ENCODE measurements around the gene SPATS2L.

The SPATS2L gene

DNA sequence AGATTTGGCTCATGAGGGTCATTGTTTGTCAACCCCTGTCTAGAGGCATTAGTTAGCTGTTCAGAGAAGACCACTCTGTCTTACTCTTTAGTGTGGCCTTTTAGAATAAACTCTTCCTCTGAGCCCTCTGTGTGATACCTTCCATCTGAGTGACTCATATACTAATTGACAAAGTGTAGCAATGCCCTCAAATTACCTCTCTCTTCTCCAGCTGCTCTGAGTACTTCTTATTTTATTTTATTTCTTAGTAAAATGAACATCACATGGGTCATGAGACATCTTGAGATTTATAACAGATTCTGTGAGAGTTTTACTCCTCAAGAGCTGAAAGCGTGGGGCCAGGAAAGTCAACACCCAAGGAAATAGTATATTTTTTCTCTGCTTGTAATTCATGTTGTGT lies 136.0 kb downstream of the SPATS2L start:
- DNase-seq (ENCODE audit: low read depth in 2 of 2) = no peak

DNA sequence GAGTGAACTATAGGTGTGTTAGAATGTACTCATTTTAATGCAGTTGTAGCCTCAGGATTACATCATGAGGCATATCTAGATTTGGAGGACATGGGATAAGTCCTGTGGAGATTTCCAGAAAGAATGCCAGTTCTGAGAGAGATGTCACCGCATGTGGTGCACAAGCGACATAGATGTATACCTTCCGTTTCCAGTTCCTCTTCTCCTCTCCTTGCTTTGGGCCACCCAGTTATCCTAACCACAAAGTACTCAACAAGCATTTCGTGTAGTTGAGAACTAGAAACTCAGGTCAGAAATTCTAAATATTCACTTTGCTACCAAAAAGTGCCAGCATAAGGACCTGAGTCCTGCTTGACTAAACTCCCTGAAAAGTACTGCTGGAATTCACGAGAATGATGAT lies 136.9 kb downstream of the SPATS2L start:
- no peak for DNase-seq (ENCODE audit: low read depth in 2 of 2)

DNA sequence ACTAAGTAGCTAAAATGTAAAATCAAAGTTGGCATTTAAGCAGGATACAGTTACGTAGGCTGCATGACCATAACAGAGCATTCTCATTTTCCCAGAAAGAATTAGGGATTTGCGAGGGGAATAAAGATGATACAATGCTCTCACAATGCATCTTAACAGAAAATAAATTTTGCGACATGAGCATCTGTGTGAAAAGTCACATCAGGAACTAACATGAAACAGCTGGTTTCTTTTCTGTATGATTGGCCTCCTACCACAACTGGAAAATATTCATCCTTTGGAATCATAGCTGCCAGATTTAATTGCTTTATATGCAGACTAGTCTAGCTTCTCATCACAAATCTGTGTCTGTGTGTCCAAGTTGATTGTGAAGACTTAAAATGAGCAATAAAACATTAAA lies 137.4 kb downstream of the SPATS2L start:
- no peak for DNase-seq (ENCODE audit: low read depth in 2 of 2)

DNA sequence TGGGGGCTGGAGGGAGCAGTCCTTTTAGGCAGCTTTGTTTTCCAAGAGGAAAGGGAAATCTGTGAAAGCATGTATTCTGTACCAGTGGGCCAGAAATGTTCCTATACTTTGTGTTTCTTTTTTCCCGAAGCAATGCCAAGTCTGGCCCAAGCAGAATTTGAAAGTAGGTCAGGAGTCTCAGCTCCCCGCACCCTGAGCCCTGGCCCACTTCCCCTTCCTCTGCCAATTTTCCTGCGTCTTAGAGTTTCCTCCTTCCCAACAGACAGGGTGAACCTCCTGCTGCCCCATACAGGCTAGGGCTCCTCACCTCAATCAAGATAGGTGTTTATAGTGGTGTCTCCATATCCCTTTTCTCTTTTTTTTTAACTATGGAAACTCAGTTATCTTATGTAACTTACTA lies 138.0 kb downstream of the SPATS2L start:
- no peak for DNase-seq (ENCODE audit: low read depth in 2 of 2)

DNA sequence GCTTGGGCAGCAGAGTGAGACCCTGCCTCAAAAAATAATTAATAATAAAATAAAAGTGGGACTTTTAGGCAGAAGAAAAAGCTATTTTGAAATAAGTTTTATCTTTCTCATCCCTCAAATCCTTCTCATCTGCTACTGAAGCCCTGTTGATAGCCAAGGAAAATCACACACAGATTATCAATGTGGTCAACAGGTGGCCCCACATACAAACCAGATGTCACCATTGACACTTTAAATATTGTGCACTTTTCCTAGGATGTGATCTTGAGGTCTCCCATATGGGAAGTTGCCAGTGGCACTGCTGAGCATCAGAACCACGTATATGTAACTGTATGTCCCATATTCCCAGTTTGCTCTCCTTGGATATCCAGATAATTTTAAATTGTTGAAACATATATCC lies 138.8 kb downstream of the SPATS2L start:
- DNase-seq (ENCODE audit: low read depth in 2 of 2) = no peak

DNA sequence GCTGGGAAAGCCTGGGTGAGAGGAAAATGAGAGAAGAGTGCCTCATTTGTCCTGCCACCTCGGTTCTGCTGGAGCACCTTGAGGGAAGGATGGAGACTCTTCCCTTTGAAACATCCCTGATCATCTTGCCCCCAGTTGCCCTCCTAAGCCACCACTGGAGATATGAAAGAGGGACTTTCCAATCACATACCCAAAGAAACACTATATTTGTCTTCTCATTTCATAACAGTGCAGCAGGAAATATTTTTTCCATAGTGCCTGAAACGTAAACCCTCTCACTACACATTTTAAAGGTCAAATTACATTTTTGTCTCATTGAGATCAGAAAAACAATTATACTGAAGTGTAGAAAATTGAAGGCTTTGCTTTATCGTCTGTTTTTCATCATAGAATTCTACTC lies 140.1 kb downstream of the SPATS2L start:
- DNase-seq (ENCODE audit: low read depth in 2 of 2) = no peak

DNA sequence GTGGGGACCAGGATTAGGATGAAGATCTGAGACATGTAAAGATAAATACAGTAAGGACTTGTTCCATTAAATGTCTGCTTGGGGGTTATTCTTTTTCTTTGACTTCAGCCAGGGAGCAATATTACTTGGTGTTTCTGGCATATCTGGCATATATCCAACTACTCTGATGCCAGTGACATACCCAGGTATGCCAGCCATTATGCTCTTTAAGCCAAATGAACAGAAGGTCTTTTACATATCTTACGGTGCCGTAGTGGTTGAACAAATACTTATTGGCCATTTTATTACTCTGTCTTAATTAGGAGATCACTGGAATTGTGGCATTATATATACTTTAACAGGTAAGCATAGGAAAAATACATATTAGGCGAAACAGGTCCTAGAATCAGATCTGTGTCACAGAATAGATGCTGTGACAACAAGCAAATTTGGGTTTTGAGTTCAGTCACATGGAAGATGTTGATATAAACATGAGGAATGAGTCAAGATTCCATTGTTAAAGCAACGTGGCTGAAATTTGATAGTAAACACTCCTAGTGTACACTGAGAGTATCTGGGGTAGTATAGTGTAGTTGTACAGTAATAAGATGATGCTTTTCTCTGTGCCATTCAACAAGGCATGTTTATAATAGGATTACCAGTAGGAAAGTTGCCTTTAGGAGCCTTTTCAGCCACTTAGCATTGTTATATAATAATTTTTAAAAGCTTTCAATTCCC lies 140.8 kb downstream of the SPATS2L start:
- no peak for DNase-seq (ENCODE audit: low read depth in 2 of 2)

DNA sequence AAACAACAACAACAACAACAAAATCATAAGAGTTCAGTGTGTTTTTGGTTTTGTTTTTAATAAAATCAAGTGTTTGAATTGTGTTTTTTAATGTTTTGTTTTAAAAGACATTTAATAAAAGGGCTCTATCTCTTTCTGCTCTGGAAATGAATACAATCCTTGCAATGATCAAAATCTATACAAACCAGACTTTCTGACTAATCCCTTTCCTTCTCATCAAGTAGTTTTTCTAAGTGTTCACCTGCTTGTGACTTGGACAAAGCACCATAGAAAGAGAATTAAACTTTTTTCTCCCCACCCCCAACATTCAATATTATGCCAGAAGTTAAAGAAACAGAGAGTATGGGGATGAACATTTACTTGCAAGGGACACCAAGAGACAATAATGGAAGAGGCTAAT lies 142.0 kb downstream of the SPATS2L start:
- DNase-seq (ENCODE audit: low read depth in 2 of 2) = no peak

DNA sequence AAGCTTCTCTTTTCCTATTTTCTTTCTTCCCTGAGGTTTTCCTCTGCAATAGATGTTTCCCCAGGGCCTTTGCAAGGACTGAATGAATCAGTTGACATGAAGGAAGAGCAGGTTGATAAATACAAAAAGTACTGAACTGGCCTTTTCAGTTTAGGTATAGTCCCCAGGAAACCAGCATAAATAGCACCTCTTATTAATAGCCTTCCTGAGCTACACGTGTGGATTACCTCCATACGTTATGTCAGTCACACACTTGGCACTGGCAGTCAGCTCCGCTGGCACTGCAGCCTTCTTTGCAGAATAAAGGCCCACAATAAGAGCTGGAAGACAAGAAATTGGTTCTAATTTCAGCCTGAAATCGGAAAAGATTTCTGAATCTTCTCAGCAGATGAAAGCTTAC lies 142.7 kb downstream of the SPATS2L start:
- DNase-seq (ENCODE audit: low read depth in 2 of 2) = no peak

DNA sequence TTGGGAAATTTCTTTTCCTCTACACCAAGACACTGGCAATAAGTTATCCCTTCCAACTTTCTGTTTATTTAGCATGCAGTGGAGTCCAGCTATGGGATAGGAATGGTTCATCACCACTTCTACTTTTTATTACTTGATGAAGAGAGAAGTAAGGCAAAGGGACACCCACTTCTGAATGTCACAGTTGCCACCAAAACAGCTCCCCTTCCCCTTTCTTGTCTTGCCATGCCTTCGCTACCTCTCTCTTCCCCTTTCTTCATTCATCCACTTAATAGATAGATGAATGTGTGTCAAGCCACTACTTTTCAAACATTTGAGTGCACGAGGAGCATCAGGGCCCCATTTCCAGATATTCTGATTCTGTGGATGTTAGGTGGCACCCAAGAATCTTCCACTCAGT lies 143.8 kb downstream of the SPATS2L start:
- no peak for DNase-seq (ENCODE audit: low read depth in 2 of 2)

DNA sequence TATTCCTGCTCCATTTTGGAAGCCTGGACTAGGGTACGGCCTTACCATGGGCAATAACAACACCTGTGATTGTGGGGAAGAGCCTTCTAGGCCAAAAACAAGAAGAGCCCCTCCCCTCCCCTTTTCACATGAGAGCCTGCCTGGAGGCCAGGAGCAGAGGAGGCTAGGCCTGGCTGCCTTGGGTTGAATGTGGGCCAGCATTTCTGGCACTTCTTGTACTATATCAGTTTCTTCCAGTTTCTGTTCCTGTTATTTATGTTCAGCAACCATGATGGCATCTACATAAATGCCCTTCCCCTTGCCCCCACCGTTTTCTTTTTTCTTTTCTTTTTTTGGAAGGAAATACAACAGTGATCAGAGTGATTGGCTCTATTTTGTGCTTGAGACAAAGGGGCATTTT lies 145.0 kb downstream of the SPATS2L start:
- DNase-seq (ENCODE audit: low read depth in 2 of 2) = no peak

DNA sequence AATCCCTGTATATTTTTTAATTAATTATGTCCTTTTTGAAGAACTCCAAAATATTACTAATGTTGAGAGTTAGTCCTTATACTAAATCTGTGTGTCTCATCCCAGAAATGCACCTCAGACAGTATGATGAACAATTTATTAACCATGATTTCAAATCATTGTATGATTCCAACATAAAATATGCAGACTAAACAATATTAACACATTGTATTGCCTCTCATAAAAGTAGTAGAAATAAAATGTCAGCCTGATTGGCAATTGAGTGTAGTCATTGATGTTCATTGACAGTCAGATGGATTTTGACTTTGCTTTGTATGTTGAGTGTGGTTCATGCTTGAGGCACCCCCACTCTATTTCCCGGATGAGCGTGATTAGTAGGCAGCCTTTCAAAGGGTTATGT lies 145.9 kb downstream of the SPATS2L start:
- no peak for DNase-seq (ENCODE audit: low read depth in 2 of 2)

DNA sequence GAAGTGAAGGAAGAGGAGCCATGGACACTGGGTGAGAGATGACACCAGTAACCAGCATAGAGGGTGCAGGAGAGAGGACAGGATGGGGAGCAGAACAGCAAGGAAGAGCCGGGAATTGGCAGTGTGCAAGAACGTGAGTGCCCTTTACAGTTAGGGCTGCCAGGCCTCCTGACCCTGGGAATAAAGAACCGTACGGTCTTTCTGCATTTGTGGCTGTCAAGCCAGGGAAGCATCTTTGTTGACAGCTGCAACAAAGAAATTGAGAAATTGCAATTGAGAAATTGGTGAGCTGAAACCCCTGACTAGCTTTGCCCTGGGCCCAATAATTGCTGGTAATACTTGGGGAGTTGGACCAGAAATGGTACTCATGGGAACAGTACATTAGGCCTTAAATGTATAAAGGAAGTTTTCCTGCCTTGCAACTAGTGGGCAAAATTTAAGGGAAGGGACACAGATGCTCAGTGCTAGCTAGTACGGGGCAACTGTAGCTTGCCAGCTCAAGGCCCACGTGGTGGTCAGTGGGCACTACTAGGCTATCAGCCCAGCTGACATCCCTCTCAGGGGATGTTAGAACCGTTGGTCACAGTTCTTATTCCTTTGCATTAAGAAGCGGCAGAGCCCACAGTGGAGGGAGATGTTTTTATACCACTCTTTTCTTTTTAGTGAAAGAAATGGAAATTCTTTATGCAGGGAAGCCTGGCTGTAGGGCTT lies 146.8 kb downstream of the SPATS2L start:
- no peak for DNase-seq (ENCODE audit: low read depth in 2 of 2)

DNA sequence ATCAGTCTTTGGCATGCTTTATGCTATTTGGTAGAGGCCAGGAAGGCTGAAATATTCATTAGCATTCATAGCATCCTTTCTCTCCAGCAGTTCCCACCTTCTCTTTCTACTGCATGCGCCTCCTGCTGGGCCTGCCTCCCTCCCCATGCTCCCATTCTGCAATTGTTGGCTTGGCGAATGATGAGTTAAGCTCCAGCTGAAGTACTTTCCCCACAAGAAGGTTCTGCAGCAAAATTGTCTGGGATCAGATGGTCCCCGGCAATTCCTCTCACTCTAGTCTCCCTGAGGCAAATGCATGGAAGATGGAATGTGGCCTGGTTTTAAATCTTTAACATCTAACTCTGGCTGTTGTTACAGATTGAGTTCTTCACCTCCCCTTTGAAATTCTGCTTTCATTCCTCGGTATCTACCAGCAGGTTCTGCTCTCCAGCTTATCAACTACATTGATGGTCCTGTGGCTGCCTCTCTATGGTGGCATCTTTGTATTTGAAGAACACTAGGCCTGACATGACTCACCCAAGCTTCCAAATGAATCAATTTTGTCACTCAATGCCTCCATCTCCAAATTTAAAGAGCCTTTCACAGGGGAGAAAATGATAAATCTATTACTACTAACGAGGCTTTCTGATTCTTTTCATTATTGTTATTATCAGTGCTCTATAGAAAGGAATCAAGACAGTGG lies 147.5 kb downstream of the SPATS2L start:
- DNase-seq (ENCODE audit: low read depth in 2 of 2) = no peak

DNA sequence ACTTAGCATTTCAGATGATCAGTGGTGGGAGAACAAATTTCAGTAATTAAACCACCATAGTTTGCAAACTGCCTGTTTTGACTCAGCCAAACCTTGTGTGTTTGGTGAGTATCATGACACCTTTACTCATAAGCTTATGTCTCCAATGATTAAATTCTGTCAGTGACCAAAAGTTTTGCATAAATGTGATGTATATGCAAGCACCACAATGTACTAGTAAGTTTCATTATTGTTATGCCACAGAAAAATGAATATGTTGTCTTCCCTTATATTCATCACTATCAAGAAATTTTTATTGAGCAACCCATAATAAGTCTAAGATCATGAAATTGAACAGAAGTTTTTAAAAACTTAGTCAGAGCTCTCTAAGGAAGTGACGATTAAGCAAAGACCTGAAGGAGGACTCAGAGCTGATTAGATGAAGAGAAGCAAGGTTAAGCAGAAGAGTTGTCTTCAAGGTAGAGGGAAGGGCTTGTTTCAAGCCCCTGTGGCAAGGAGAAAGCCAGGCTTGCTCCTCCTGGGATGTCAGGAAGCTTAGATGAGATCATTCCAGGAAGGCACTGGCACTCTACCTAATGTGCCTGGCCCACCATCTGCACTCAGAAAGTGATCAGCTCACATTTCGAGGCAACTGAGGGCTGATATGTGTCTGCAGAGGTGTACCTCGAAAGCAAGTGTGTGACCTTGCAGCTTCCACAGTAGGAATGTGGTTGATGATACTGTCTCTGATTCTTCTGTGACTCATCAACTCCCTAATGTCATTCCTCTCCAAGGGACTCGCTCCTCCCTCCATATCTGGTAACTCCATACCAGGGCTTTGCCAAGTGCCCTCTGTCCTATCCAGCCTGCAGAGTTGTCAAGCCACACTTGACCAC lies 148.7 kb downstream of the SPATS2L start:
- DNase-seq (ENCODE audit: low read depth in 2 of 2) = no peak

DNA sequence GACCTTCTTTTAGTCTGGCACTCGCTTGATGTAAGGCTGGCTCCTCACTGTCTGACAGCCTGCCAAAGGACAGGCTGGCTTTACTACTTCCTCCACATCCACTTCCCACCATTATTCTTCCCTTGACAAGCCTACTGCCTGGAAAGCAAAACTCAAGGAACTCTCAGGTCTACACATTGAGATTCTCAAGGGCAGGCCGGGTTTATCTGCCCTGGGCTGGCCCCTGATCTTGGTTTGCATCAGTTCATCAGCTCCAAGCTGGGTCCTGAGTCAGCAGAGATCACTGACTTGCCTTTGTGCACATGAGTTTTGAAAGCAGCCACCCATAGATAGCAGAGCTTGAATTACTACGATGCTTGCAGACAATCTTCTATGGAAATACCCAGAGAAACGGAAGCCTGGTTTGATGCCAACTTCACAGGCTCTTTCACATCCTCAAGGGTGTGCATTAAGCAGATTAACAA lies 149.5 kb downstream of the SPATS2L start:
- DNase-seq (ENCODE audit: low read depth in 2 of 2) = no peak

DNA sequence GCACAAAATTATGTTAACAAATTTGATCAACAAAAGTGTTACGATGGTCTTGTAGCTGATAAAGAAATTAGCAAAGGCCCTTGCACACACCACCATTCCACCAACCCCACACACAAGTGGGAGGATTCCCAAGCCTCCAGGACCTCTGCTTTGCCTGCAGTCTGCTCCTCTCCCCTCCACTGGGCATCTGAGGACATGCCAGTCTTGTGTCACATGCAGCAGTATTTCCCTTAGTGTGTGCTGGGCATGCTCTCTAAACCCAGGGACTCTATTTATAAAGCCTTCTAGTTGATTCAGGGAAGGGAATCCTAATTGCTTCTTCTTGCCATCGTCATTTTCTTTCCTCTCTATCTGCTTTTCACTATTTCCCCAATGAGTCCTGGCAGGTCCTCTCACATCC lies 150.1 kb downstream of the SPATS2L start:
- no peak for DNase-seq (ENCODE audit: low read depth in 2 of 2)

DNA sequence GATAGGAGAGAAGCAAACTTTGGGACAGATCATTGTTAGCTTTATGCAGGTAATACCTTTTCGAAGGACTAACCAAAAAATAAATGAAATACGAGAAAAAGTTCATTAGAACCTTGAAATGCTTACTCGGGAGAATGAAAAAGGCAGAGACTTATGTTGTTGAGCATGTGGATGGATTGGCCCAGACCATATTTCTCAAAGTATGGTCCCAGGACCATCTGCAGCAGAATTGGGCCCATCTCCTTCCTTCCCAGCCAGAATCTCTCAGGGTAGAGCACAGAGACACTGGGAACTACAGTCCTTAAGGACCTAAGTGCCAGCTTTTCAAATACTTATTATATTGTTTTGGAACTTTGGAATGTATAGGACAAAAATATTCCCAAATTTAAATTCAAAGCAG lies 152.6 kb downstream of the SPATS2L start:
- no peak for DNase-seq (ENCODE audit: low read depth in 2 of 2)

DNA sequence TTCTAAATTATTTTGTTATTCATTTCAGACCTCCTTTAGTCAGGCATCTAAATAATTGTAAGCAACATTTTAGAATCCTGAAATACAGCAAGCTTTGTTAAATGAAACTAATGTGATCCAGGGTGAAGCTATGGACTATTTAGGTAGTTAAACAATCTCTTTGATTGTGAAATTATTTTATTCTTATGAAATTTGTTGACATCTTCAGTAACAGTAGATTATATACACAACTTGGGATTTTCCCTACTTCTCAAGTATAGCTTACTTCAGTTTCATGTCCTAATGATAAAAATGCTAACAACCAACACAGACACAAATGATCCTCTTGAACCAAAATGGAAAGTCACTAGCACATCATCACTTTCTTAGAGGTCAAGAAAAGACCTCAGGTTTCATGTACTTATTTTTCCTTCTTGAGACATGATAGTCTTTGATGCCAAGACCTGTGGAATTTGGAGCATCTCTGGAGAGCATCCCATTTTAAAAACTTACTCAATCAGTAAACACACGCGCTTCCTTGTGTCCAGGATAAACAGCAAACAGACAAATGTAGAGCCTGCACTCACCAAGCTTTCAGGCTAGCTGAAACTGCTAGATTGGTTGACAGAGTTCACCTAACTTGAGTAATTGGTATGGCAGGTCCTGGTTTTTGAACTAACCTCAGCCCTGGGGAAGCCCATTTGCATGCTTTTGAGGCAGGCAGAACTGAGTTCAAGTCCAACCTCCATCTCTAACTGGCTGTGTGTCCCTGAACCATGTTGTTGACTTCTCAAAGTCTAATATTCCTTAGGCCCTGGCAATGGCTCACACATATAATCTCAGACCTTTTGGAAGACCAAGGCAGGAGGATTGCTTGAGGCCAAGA lies 155.6 kb downstream of the SPATS2L start:
- no peak for DNase-seq (ENCODE audit: low read depth in 2 of 2)

DNA sequence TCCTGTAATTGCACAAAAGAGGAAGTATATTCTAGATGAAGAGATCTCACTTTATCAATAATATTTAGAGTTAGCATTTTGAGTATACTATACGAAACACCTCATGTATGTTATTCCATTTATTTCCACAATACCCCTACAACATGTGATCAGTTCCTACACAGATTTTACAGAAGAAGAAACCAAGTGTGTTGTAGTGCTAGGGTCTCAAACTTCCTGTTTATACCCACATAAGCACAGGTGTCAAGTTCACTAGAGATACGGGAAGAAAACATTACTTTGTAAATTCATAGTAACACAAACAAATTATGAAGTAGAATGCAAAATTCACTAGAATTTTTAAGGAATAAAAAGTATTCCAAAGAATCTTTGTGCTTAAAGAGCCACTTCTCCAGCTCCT lies 157.0 kb downstream of the SPATS2L start:
- DNase-seq (ENCODE audit: low read depth in 2 of 2) = no peak

Data from stimulated activated CD8-positive, alpha-beta memory T cell treated with anti-CD3 and anti-CD28 coated beads, Interleukin-7, amount 100 ng/mL, for 1 hour (primary cell).